K562 (cell line): ENCODE measurements around the gene IKZF4. TPM values are rescaled to one million over a fixed set of nuclear protein-coding genes. Genes with fewer than 3 reads are reported as not detected.
A peak's percentile ranks its signal among the peaks of the same experiment; 100 is the strongest.

Source experiments
- BDP1 ChIP-seq: IDR thresholded peaks from 3 replicates; pipeline ENCODE4 v1.6.1; 2011; ENCODE audit not compliant: insufficient read length, insufficient read depth
- DIDO1 ChIP-seq: fragments of 450-650 bp; IDR thresholded peaks from 2 replicates; pipeline ENCODE4 v1.6.1; 2016; ENCODE audit warnings: low read depth, missing biosample characterization, missing genetic modification characterization
- FOXA3 ChIP-seq, 2 experiments: fragments of 450-650 bp in 1 of 2; sonication (generic) in 1 of 2; formaldehyde crosslinking; IDR thresholded peaks in 1 of 2; conservative IDR thresholded peaks in 1 of 2; 2 replicates each; pipeline versions ENCODE4 v1.4.0 to v1.8.0; 2020 to 2022; ENCODE audit warnings: mild to moderate bottlenecking in 2 of 2, missing genetic modification reagents in 1 of 2
- FOXJ2 ChIP-seq: fragments of 200-800 bp; sonication (Bioruptor generic); IDR thresholded peaks from 2 replicates; pipeline ENCODE4 v1.6.1; 2016; ENCODE audit warnings: missing genetic modification characterization, missing compliant biosample characterization
- HOMEZ ChIP-seq: fragments of 250-450 bp; sonication (Bioruptor Pico); IDR thresholded peaks from 2 replicates; pipeline ENCODE4 v1.4.0; 2020; ENCODE audit warnings: mild to moderate bottlenecking, moderate library complexity
- KLF1 ChIP-seq: fragments of 450-650 bp; IDR thresholded peaks from 2 replicates; pipeline ENCODE4 v1.6.1; 2016; ENCODE audit warnings: missing genetic modification characterization, missing compliant biosample characterization
- MXI1 ChIP-seq: IDR thresholded peaks from 2 replicates; pipeline ENCODE4 v1.6.1; 2011; ENCODE audit warnings: low read depth, mild to moderate bottlenecking, improper control_type of control experiment, low read length
- NFATC3 ChIP-seq: fragments of 450-650 bp; IDR thresholded peaks from 2 replicates; pipeline ENCODE4 v1.6.1; 2017; ENCODE audit warnings: mild to moderate bottlenecking
- NRF1 ChIP-seq, 2 experiments: fragments of 450-650 bp; IDR thresholded peaks in 1 of 2; conservative IDR thresholded peaks in 1 of 2; 2 replicates each; pipeline ENCODE4 v1.6.1; 2014; ENCODE audit warnings: mild to moderate bottlenecking in 2 of 2
- RCOR1 ChIP-seq, 2 experiments: IDR thresholded peaks; 2 replicates each; pipeline ENCODE4 v1.6.1; 2012; ENCODE audit warnings: low read depth in 2 of 2, low read length in 2 of 2, borderline replicate concordance in 1 of 2, improper control_type of control experiment in 1 of 2
- RNF219 ChIP-seq: fragments of 250-450 bp; sonication (Bioruptor Pico); IDR thresholded peaks from 2 replicates; pipeline ENCODE4 v1.5.0; 2022; ENCODE audit warnings: mild to moderate bottlenecking
- SMAD3 ChIP-seq: fragments of 450-650 bp; formaldehyde crosslinking; conservative IDR thresholded peaks from 2 replicates; pipeline ENCODE4 v1.4.0; 2020; ENCODE audit warnings: mild to moderate bottlenecking
- SRSF9 ChIP-seq: fragments of 200-400 bp; formaldehyde crosslinking; IDR thresholded peaks from 2 replicates; pipeline ENCODE4 v1.6.1; 2017; ENCODE audit warnings: low read depth, low read length, borderline replicate concordance
- TAF7 ChIP-seq: fragments of 450-650 bp; IDR thresholded peaks from 2 replicates; pipeline ENCODE4 v1.6.1; 2016; ENCODE audit warnings: missing genetic modification characterization, missing compliant biosample characterization
- THRB ChIP-seq: fragments of 450-650 bp; formaldehyde crosslinking; conservative IDR thresholded peaks from 2 replicates; pipeline ENCODE4 v1.4.0; 2022; ENCODE audit warnings: mild to moderate bottlenecking, missing genetic modification characterization
- ZNF232 ChIP-seq: sonication (generic); formaldehyde crosslinking; IDR thresholded peaks from 2 replicates; pipeline ENCODE4 v1.8.0; 2022; ENCODE audit warnings: mild to moderate bottlenecking, missing genetic modification reagents
- ZNF655 ChIP-seq: fragments of 250-450 bp; sonication (Bioruptor Pico); IDR thresholded peaks from 2 replicates; pipeline ENCODE4 v1.5.0; 2021
- ZNF79 ChIP-seq: fragments of 250-450 bp; sonication (Bioruptor Pico); IDR thresholded peaks from 2 replicates; pipeline ENCODE4 v1.4.0; 2020; ENCODE audit warnings: low read depth, mild to moderate bottlenecking, moderate library complexity
- polyA plus RNA-seq, 8 experiments: library from polyadenylated mRNA; depleted of rRNA in 4 of 8; stranded (reverse) in 5 of 8; unstranded in 3 of 8; fragments of >200 nt; fragmentation: Nextera tagmentation in 2 of 8; fragmentation: Illumina TruSeq in 1 of 8; extraction: Ambion mirVana in 2 of 8; extraction: Trizol in 1 of 8; gene quantifications; 2 replicates each; pipeline versions ENCODE4 v1.2.1 to v1.2.3, GENCODE V29; 2011 to 2014; ENCODE audit warnings: inconsistent platforms in 1 of 8, missing spikeins in 1 of 8
- total RNA-seq, 7 experiments: library from RNA; depleted of rRNA in 6 of 7; stranded (reverse); fragments of >200 nt in 6 of 7; fragmentation: Illumina TruSeq in 2 of 7; extraction: Trizol in 2 of 7; gene quantifications; 2 replicates each; pipeline versions ENCODE4 v1.2.1 to v1.2.3, GENCODE V29; 2011 to 2021; ENCODE audit warnings: low replicate concordance in 1 of 7

The IKZF4 gene
- total and polyA plus RNA-seq, 9 of the 15 experiments (the other 6 are each of a cell fraction or from before 2014, with no cell fraction given) = 1.9 to 16.3 (median 3.6) TPM

GRCh38 chr12:55996715-55997534 is 23.9 kb upstream of the IKZF4 start, which contains the start of gene SUOX (continued):
- no peak for TF ChIP-seq HOMEZ (CRISPR knock-in tag)
- TF ChIP-seq BDP1 = no peak
- no peak for TF ChIP-seq TAF7 (tag)
- no peak for TF ChIP-seq ZNF655 (CRISPR knock-in tag)
- 0 out of 2 replicates have a peak, but pooled peaks have one; percentile 47 for TF ChIP-seq FOXJ2 (tag)
- peak; percentile 67 to 72 for TF ChIP-seq NRF1 (conservative IDR thresholded peaks at IDR 0.05 in 1 of 2, IDR thresholded peaks at IDR 0.05 in 1 of 2)
- TF ChIP-seq SMAD3 (CRISPR knock-in tag) = no peak
- no peak for TF ChIP-seq SRSF9
- no peak for TF ChIP-seq KLF1
- TF ChIP-seq THRB (CRISPR knock-in tag) = no peak
- TF ChIP-seq DIDO1 (tag) = no peak
- TF ChIP-seq NFATC3 = no peak
- no peak for TF ChIP-seq ZNF232 (CRISPR knock-in tag)
- TF ChIP-seq RNF219 = no peak
- peak in 1 of 2 experiments; percentile 49; a peak in 2 of 4 replicates for TF ChIP-seq FOXA3 (CRISPR knock-in tag; conservative IDR thresholded peaks at IDR 0.05 in 1 of 2, IDR thresholded peaks at IDR 0.05 in 1 of 2)
- TF ChIP-seq MXI1 = no peak
- TF ChIP-seq ZNF79 (CRISPR knock-in tag) = no peak
- 0 out of 4 replicates have a peak, but pooled peaks of 1 of the 2 experiments have one; percentile 7 for TF ChIP-seq RCOR1 (IDR thresholded peaks at IDR 0.05; ENCODE audit: borderline replicate concordance in 1 of 2, low read depth in 2 of 2, low read length in 2 of 2)
